Kidney (tissue), 14 donors: Measurements from ENCODE around the gene RBMXL2. TPM values are rescaled to one million over a fixed set of nuclear protein-coding genes. Genes with fewer than 3 reads are reported as not detected.

Experiments used
- DNase-seq, 5 donors: peaks; one replicate each; pipeline ENCODE4 v3.0.0-alpha.2; 2013 to 2020
- FAIRE-seq: peaks from 2 replicates; lab custom pipeline; 2012; peaks lifted over from hg19 to GRCh38; lab: Jason Lieb, UNC
- H3K27ac ChIP-seq, 2 donors: one replicate each; pipeline ENCODE4 v1.7.0; 2013; ENCODE audit warnings: low read depth in 2 of 2, low read length in 2 of 2, inconsistent platforms in 1 of 2
- H3K27me3 ChIP-seq: one replicate; pipeline ENCODE4 v1.7.1; 2013; ENCODE audit warnings: low read length, inconsistent platforms; ENCODE audit not compliant: control insufficient read depth, insufficient read depth
- H3K36me3 ChIP-seq, 3 donors: one replicate each; pipeline versions ENCODE4 v1.7.0 to v1.7.1; 2013; ENCODE audit warnings: low read length in 3 of 3, control low read depth in 1 of 3, inconsistent platforms in 1 of 3; ENCODE audit not compliant: insufficient read depth in 3 of 3, control insufficient read depth in 2 of 3
- H3K4me1 ChIP-seq, 3 donors: one replicate each; pipeline versions ENCODE4 v1.7.0 to v1.7.1; 2013; ENCODE audit warnings: low read length in 3 of 3, inconsistent platforms in 1 of 3, low read depth in 1 of 3; ENCODE audit not compliant: control insufficient read depth in 2 of 3, insufficient read depth in 2 of 3
- H3K4me3 ChIP-seq, 3 donors: one replicate each; pipeline versions ENCODE4 v1.7.0 to v1.8.1; 2013; ENCODE audit warnings: low read length in 3 of 3, control low read depth in 1 of 3, inconsistent platforms in 1 of 3
- H3K9ac ChIP-seq, 3 donors: one replicate each; pipeline versions ENCODE4 v1.7.0 to v1.7.1; 2013; ENCODE audit warnings: low read length in 3 of 3, control low read depth in 1 of 3, inconsistent platforms in 1 of 3
- H3K9me3 ChIP-seq, 3 donors: one replicate each; pipeline versions ENCODE4 v1.7.0 to v1.7.1; 2013; ENCODE audit warnings: low read length in 3 of 3, control low read depth in 1 of 3, inconsistent platforms in 1 of 3; ENCODE audit not compliant: control insufficient read depth in 2 of 3, insufficient read depth in 1 of 3
- CTCF ChIP-seq: IDR thresholded peaks from 3 replicates; pipeline ENCODE4 v1.5.1; 2012; ENCODE audit warnings: mild to moderate bottlenecking, moderate library complexity, borderline replicate concordance; ENCODE audit not compliant: insufficient read depth; ENCODE audit errors: extremely low read depth
- intact Hi-C: fragments of 100-400 bp; cut with DNase I; formaldehyde crosslinking; loops from one replicate; pipeline ENCODE4 v1.11.1; 2022
- polyA plus RNA-seq: library from polyadenylated mRNA; stranded (reverse); fragments of 350-450 nt; fragmentation: Illumina TruSeq; extraction: RNeasy Lipid Tissue Mini Kit (QIAGEN cat#74804); gene quantifications from one replicate; pipeline ENCODE4 v1.2.3, GENCODE V29; 2014; ENCODE audit warnings: low read depth, low replicate concordance; ENCODE audit not compliant: insufficient read depth
- total RNA-seq: library from RNA; stranded (reverse); fragmentation: NEBNext Ultra II Directional; extraction: Animal tissue kit (Norgen Biotek cat#: 25700); gene quantifications from one replicate; pipeline ENCODE4 v1.2.1, GENCODE V29; 2021
- donor health status: control.
- donor health status: control.
- donor health status: control.
- donor health status: control.
- donor health status: control.
- donor health status: DM: yes; HTN: yes; CAD: no.
- donor health status: Normal renal cell carcinoma (clear cell type).

RBMXL2 gene
- total and polyA plus RNA-seq, 2 donors from 2014 or later: 0.13 TPM; not detected in 1

GRCh38 chr11:7072401-7073028 is 16.3 kb upstream of the RBMXL2 start:
- DNase-seq (no peak), FAIRE-seq (no peak)
- H3K27ac ChIP-seq: no peak overlapping the region
- no peak overlapping the region for H3K9ac ChIP-seq
- H3K27me3 ChIP-seq: no peaks in the 10 kb centered on the region
- H3K36me3 ChIP-seq: no peaks in the 10 kb centered on the region
- intact Hi-C loops: no loop called here
- no peak overlapping the region for H3K4me3 ChIP-seq
- TF ChIP-seq CTCF: no peak
- no peaks in the 10 kb centered on the region for H3K9me3 ChIP-seq
- no peaks in the 10 kb centered on the region for H3K4me1 ChIP-seq

GRCh38 chr11:7077101-7077500 is 11.7 kb upstream of the RBMXL2 start:
- peak in 3 of 5 donors; percentile 5 to 19 (median 11) for DNase-seq
- no peaks in the 10 kb centered on the region for H3K9me3 ChIP-seq
- FAIRE-seq: no peak

GRCh38 chr11:7079545-7080135 is 9.2 kb upstream of the RBMXL2 start:
- no peak for DNase-seq
- FAIRE-seq: no peak
- no peak overlapping the region for H3K9ac ChIP-seq
- H3K9me3 ChIP-seq: no peaks in the 10 kb centered on the region
- no peak for TF ChIP-seq CTCF
- H3K27ac ChIP-seq: no peak overlapping the region
- H3K36me3 ChIP-seq: no peaks in the 10 kb centered on the region
- H3K4me3 ChIP-seq: no peak overlapping the region
- intact Hi-C loops: no loop called here
- no peaks in the 10 kb centered on the region for H3K4me1 ChIP-seq
- H3K27me3 ChIP-seq: no peaks in the 10 kb centered on the region

More at GRCh38 chr11:7077101-7077500, 11.7 kb upstream of the RBMXL2 start:
- Histone ChIP-seq H3K27me3 (no peaks in the 10 kb centered on the region), H3K27ac (no peak overlapping the region), H3K4me1 (no peaks in the 10 kb centered on the region), H3K4me3 (no peak overlapping the region), H3K36me3 (no peaks in the 10 kb centered on the region), H3K9ac (no peak overlapping the region)
- no peak for TF ChIP-seq CTCF
- intact Hi-C loops: no loop called here
